WTC11 (cell line): Measurements from ENCODE around the gene CALN1. TPM values are rescaled to one million over a fixed set of nuclear protein-coding genes. Genes with fewer than 3 reads are reported as not detected.

Source experiments
- ATAC-seq: fragments of 200-7000 bp; cut with Tn5 transposase; 2 replicates; pipeline ENCODE4 v1.10.0; 2021; ENCODE audit warnings: mild to moderate bottlenecking, moderate library complexity
- CTCF ChIA-PET: fragments of 300-600 bp; sonication (Branson Sonifier 250); formaldehyde crosslinking; loops from one replicate; lab custom pipeline; 2021; ENCODE audit warnings: antibody characterized with exemption; lab: Charles Lee
- POLR2A ChIA-PET: fragments of 350-600 bp; sonication (Branson Sonifier 250); formaldehyde crosslinking; loops from one replicate; lab custom pipeline; 2021; ENCODE audit warnings: antibody characterized with exemption; lab: Charles Lee
- DNase-seq: peaks from one replicate; pipeline ENCODE4 v3.0.0; 2021; ENCODE audit warnings: low spot score
- H3K27ac Mint-ChIP-seq: 2 replicates; pipeline ENCODE4 v1.8.0; 2021; ENCODE audit warnings: mixed read lengths
- H3K27me3 Mint-ChIP-seq: 2 replicates; pipeline ENCODE4 v1.8.0; 2021; ENCODE audit warnings: low read depth, mild to moderate bottlenecking, moderate library complexity, mixed read lengths
- H3K36me3 Mint-ChIP-seq: 2 replicates; pipeline ENCODE4 v1.8.0; 2021; ENCODE audit warnings: mixed read lengths
- H3K4me1 Mint-ChIP-seq: 2 replicates; pipeline ENCODE4 v1.8.0; 2022; ENCODE audit warnings: mixed read lengths
- H3K4me3 Mint-ChIP-seq: 2 replicates; pipeline ENCODE4 v1.8.0; 2021; ENCODE audit warnings: mild to moderate bottlenecking, moderate library complexity, mixed read lengths
- H3K9me3 Mint-ChIP-seq: 2 replicates; pipeline ENCODE4 v1.8.0; 2021; ENCODE audit warnings: mixed read lengths
- AFF4 ChIP-seq: sonication (generic); formaldehyde crosslinking; IDR thresholded peaks from 2 replicates; pipeline ENCODE4 v1.8.1; 2023; ENCODE audit warnings: mild to moderate bottlenecking, missing genetic modification reagents, borderline replicate concordance
- ATF1 ChIP-seq: sonication (generic); formaldehyde crosslinking; IDR thresholded peaks from 2 replicates; pipeline ENCODE4 v1.8.1; 2023; ENCODE audit warnings: mild to moderate bottlenecking, moderate library complexity, missing genetic modification reagents
- ATF2 ChIP-seq: sonication (generic); formaldehyde crosslinking; IDR thresholded peaks from 2 replicates; pipeline ENCODE4 v1.8.1; 2022; ENCODE audit warnings: low read depth, missing genetic modification reagents, borderline replicate concordance
- ATF3 ChIP-seq: sonication (generic); formaldehyde crosslinking; conservative IDR thresholded peaks from 2 replicates; pipeline ENCODE4 v1.8.1; 2022; ENCODE audit warnings: mild to moderate bottlenecking, missing genetic modification reagents
- CBFB ChIP-seq: sonication (generic); formaldehyde crosslinking; IDR thresholded peaks from 2 replicates; pipeline ENCODE4 v1.8.1; 2022; ENCODE audit warnings: mild to moderate bottlenecking, low read depth, missing genetic modification reagents
- FOXJ3 ChIP-seq: sonication (generic); formaldehyde crosslinking; IDR thresholded peaks from 2 replicates; pipeline ENCODE4 v1.9.0; 2021; ENCODE audit warnings: missing genetic modification reagents, mild to moderate bottlenecking, borderline replicate concordance
- HMGA2 ChIP-seq: fragments of 250-450 bp; sonication (Bioruptor Pico); IDR thresholded peaks from 2 replicates; pipeline ENCODE4 v1.4.0; 2021; ENCODE audit warnings: mild to moderate bottlenecking, moderate library complexity
- JUN ChIP-seq: sonication (generic); formaldehyde crosslinking; IDR thresholded peaks from 2 replicates; pipeline ENCODE4 v1.8.0; 2023; ENCODE audit warnings: mild to moderate bottlenecking, missing genetic modification reagents
- PRDM15 ChIP-seq: sonication (generic); formaldehyde crosslinking; IDR thresholded peaks from 2 replicates; pipeline ENCODE4 v1.8.0; 2022; ENCODE audit warnings: missing genetic modification reagents
- TEAD1 ChIP-seq: sonication (generic); formaldehyde crosslinking; IDR thresholded peaks from 2 replicates; pipeline ENCODE4 v1.8.0; 2022; ENCODE audit warnings: mild to moderate bottlenecking, missing genetic modification reagents
- TEAD4 ChIP-seq: sonication (generic); formaldehyde crosslinking; IDR thresholded peaks from 2 replicates; pipeline ENCODE4 v1.8.0; 2022; ENCODE audit warnings: mild to moderate bottlenecking, missing genetic modification reagents
- USF1 ChIP-seq: sonication (generic); formaldehyde crosslinking; IDR thresholded peaks from 2 replicates; pipeline ENCODE4 v1.8.0; 2022; ENCODE audit warnings: mild to moderate bottlenecking, missing genetic modification reagents
- ZNF219 ChIP-seq: sonication (generic); formaldehyde crosslinking; IDR thresholded peaks from 2 replicates; pipeline ENCODE4 v1.8.0; 2023; ENCODE audit warnings: missing genetic modification reagents, mild to moderate bottlenecking, borderline replicate concordance
- ZNF281 ChIP-seq: sonication (generic); formaldehyde crosslinking; IDR thresholded peaks from 2 replicates; pipeline ENCODE4 v1.8.0; 2023; ENCODE audit warnings: mild to moderate bottlenecking, missing genetic modification reagents
- total RNA-seq: library from RNA; stranded (reverse); gene quantifications from 3 replicates; pipeline ENCODE4 v1.2.3, GENCODE V29; 2021

Gene CALN1
- total RNA-seq, 1 experiment from 2014 or later = 10.5 TPM

GRCh38 chr7:72040641-72041040 is 371.5 kb downstream of the CALN1 start:
- no peak overlapping the region for H3K4me3 Mint-ChIP-seq
- H3K9me3 Mint-ChIP-seq = peaks cover 19% of the 10 kb centered on the region
- peaks cover 11% of the 10 kb centered on the region for H3K36me3 Mint-ChIP-seq
- H3K27ac Mint-ChIP-seq = no peak overlapping the region
- CTCF ChIA-PET = no interaction called here
- ATAC-seq (no peak), DNase-seq (no peak)
- no peaks in the 10 kb centered on the region for H3K27me3 Mint-ChIP-seq
- POLR2A ChIA-PET = no interaction called here
- H3K4me1 Mint-ChIP-seq = no peaks in the 10 kb centered on the region
- TF ChIP-seq TEAD1 (CRISPR knock-in tag) (no peak), TEAD4 (CRISPR knock-in tag) (no peak), CBFB (CRISPR knock-in tag) (no peak), JUN (CRISPR knock-in tag) (no peak), ATF2 (CRISPR knock-in tag) (no peak), USF1 (CRISPR knock-in tag) (no peak), HMGA2 (CRISPR knock-in tag) (no peak), ZNF281 (no peak), ZNF219 (CRISPR knock-in tag) (no peak), ATF3 (no peak)
- TF ChIP-seq, all 79 proteins: peak for 0

GRCh38 chr7:72039460-72039859 is 372.7 kb downstream of the CALN1 start:
- no peak overlapping the region for H3K4me3 Mint-ChIP-seq
- peaks cover 19% of the 10 kb centered on the region for H3K9me3 Mint-ChIP-seq
- ChIA-PET CTCF (no interaction called here), POLR2A (interaction anchor here (0.6 kb wide), 1 partner anchor 701 kb away, joined by 3 read pairs; no protein-coding TSS in a partner anchor)
- no peak overlapping the region for H3K27ac Mint-ChIP-seq
- DNase-seq = no peak
- TF ChIP-seq AFF4 (CRISPR knock-in tag) (no peak), PRDM15 (CRISPR knock-in tag) (no peak), FOXJ3 (CRISPR knock-in tag) (no peak), ATF1 (CRISPR knock-in tag) (no peak)
- TF ChIP-seq, all 79 proteins: peak for 0
- no peaks in the 10 kb centered on the region for H3K27me3 Mint-ChIP-seq
- H3K4me1 Mint-ChIP-seq = no peaks in the 10 kb centered on the region
- no peak for ATAC-seq
- peaks cover 11% of the 10 kb centered on the region for H3K36me3 Mint-ChIP-seq
